ENCODE measurements around the gene EXOC7.

Gene EXOC7

GRCh38 chr17:76094046-76094445 lies 9.5 kb downstream of the EXOC7 start:
- no peak for DNase-seq (ENCODE audit: low spot score)
- in situ Hi-C loops (cut with MboI; ENCODE audit: low pct_unique_long_range_greater_than_20kb, low sequenced_read_pairs, unreplicated experiment): no loop called here
- TF ChIP-seq, protein P1, sequence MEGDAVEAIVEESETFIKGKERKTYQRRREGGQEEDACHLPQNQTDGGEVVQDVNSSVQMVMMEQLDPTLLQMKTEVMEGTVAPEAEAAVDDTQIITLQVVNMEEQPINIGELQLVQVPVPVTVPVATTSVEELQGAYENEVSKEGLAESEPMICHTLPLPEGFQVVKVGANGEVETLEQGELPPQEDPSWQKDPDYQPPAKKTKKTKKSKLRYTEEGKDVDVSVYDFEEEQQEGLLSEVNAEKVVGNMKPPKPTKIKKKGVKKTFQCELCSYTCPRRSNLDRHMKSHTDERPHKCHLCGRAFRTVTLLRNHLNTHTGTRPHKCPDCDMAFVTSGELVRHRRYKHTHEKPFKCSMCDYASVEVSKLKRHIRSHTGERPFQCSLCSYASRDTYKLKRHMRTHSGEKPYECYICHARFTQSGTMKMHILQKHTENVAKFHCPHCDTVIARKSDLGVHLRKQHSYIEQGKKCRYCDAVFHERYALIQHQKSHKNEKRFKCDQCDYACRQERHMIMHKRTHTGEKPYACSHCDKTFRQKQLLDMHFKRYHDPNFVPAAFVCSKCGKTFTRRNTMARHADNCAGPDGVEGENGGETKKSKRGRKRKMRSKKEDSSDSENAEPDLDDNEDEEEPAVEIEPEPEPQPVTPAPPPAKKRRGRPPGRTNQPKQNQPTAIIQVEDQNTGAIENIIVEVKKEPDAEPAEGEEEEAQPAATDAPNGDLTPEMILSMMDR (IDR thresholded peaks at IDR 0.05; ENCODE audit: extremely low read depth, insufficient read depth, missing control alignments): no peak

GRCh38 chr17:76092526-76093413 lies 10.8 kb downstream of the EXOC7 start:
- in situ Hi-C loops (cut with MboI; ENCODE audit: low pct_unique_long_range_greater_than_20kb, low sequenced_read_pairs, unreplicated experiment): no loop called here
- no peak for DNase-seq (ENCODE audit: low spot score)
- TF ChIP-seq, protein P1 (IDR thresholded peaks at IDR 0.05; ENCODE audit: extremely low read depth, insufficient read depth, missing control alignments): no peak

DNA sequence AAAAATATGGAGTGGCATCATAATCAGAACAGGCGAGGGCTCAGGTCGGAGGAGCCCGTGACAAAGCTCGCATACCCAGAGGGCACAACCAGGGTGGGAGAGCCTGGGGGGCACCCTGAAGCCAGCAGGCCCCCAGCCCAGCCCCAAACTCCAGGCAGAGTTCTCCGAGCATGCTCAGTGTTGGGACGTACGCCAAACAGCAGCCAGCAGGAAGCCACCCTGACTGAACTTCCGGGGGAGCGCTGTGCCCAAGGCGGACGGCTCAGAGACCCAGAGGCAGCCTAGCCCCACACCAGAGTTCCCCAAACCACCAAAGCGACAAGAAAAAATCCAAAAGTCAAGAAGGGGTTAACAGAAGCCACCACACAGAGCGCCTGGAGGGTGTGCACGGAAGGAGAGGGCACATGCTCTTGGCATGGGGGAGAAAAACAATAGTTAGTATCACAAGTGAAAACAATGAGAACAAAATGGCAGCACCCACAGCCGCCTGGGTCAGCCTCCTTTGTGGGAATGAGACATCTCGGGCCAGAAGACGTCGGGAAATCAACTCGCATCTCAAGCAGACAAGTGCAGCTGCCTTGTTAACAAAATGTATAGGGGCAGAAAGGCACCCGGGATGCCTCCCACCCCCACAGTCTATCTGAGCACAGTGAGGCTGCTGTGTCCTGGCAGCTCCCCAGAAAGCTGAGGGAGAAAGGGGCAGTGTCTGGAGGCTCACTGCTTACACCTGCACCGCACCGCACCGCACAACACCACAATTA lies 11.9 kb downstream of the EXOC7 start:
- in situ Hi-C loops (cut with MboI; ENCODE audit: low pct_unique_long_range_greater_than_20kb, low sequenced_read_pairs, unreplicated experiment): no loop called here
- TF ChIP-seq, protein P1 (IDR thresholded peaks at IDR 0.05; ENCODE audit: extremely low read depth, insufficient read depth, missing control alignments): no peak
- DNase-seq (ENCODE audit: low spot score): no peak

- no peak for DNase-seq (ENCODE audit: low spot score)
- in situ Hi-C loops (cut with MboI; ENCODE audit: low pct_unique_long_range_greater_than_20kb, low sequenced_read_pairs, unreplicated experiment): no loop called here
- TF ChIP-seq, protein P1 (IDR thresholded peaks at IDR 0.05; ENCODE audit: extremely low read depth, insufficient read depth, missing control alignments): no peak
Observed at GRCh38 chr17:76090517-76091129, 13.0 kb downstream of the EXOC7 start.

GRCh38 chr17:76089680-76090516 lies 13.7 kb downstream of the EXOC7 start:
- peak; percentile 8 for DNase-seq (ENCODE audit: low spot score)
- in situ Hi-C loops (cut with MboI; ENCODE audit: low pct_unique_long_range_greater_than_20kb, low sequenced_read_pairs, unreplicated experiment): no loop called here
- TF ChIP-seq, protein P1 (IDR thresholded peaks at IDR 0.05; ENCODE audit: extremely low read depth, insufficient read depth, missing control alignments): no peak
